Measurements from ENCODE around the gene NRIP2.

The NRIP2 gene

DNA sequence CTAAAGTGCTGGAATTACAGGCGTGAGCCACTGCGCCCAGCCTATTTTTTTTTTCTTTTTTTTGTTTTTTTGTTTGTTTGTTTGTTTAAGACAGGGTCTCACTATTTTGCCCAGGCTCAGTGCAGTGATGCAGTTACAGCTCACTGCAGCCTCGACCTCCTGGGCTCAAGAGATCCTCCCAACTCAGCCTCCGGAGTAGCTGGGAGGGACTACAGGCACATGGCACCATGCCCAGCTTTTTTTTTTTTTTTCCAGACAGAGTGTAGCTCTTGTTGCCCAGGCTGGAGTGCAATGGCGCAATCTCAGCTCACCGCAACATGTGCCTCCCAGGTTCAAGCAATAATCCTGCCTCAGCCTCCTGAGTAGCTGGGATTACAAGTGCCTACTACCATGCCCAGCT lies 28.1 kb downstream of the NRIP2 start:
- DNase-seq (ENCODE audit: low spot score in 2 of 2) = no peak
- no peak overlapping the region for H3K4me3 ChIP-seq
- H3K27me3 ChIP-seq (ENCODE audit: low read depth) = no peaks in the 10 kb centered on the region
- no peaks in the 10 kb centered on the region; the same call in 1 of the 2 replicates for H3K4me1 ChIP-seq
- in situ Hi-C loops (cut with MboI; ENCODE audit: low sequenced_read_pairs) = no loop called here
- no peaks in the 10 kb centered on the region for H3K9me3 ChIP-seq
- peaks cover 52% of the 10 kb centered on the region for H3K36me3 ChIP-seq (replicated peaks)

DNA sequence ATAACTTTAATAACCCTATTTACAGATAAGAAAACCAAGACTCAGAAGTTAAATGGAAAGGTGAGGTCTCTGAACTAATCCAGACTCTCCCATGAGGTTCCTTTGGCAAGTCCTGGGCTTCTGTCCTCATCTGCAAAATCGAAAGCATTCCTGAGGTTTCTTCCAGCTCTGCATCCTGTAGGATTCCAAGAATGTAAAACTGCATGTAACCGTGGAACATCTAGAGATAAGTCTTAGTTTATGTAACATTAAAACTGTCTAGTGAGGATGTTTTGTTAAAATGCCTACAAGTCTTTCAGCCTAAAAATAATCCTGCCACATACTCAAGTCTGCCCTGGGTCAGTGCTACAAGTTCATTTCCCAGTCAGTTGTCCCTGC lies 29.7 kb downstream of the NRIP2 start:
- no peak for DNase-seq (ENCODE audit: low spot score in 2 of 2)
- Histone ChIP-seq H3K27me3 (ENCODE audit: low read depth) (no peaks in the 10 kb centered on the region), H3K9me3 (no peaks in the 10 kb centered on the region), H3K36me3 (replicated peaks) (peaks cover 68% of the 10 kb centered on the region), H3K4me1 (no peaks in the 10 kb centered on the region), H3K4me3 (no peak overlapping the region)
- in situ Hi-C loops (cut with MboI; ENCODE audit: low sequenced_read_pairs) = no loop called here

DNA sequence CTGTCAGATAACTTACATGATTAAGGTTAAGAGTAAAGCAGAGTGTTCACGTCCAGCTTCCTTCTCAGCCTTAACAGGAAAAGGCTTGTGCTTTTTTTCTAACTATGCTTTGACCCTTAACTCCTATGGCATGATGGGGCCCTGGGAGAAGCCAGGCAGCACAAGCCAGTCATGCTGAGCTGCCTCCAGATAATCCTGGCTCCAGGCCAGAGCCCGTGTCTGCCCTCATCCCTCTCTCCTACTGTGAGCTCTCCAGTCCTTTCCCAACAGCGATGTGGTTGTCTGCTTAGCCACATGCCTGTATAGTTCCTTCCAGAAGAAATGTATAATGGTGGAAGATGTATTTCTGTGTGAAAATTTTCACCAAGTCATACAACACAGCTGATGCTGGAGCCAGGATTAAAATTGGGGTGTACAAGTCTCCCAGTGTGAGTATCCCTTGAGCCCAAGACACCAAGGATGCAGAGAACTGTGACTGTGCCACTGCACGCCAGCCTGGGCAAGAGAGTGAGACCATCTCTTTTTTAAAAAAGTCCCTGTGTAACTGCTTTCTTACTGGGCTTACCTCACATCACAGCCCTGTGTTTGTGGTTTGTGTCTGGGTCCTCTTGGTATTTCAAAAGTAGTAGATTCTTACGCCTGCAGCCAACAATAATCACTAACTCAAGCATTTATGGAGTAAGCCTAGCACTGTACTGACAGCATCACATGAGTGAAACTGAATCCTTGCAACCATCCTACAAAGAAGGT lies 30.3 kb downstream of the NRIP2 start:
- peaks cover 74% of the 10 kb centered on the region for H3K36me3 ChIP-seq (replicated peaks)

DNA sequence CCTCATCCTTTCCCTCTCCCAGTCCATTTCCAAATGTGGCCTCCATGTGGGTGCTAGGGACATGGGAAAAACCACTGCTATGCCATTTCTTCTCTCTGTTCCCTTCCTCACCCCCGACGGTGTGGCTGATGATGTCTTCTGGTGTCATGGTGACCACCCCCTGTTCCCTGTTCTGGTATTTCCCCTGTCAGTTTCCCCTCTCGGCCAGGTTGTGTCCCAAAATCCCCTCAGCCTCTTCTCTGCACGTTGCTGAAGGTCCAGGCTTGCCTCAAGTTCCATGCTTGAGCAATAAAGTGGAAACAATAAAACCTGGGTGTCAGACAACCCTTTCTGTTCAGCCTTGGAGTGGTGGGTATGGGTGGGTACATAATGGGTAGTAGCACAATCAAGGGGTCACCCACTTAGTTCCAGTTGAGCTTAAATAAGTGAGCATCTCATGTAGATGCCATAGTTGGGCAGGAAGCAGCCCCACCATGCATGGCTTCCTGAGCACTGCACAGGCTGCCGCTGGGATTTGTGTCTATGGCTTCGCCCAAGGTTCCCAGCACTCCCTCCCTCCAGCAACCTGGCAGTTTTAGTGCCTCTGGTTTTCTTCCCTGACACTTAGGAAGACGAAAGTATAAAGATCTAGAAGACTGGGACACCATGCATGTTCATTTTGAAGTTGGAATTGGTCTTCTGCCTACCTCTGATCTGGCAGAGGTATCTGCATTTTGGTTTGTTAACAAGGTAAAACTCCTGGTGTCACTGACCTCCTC lies 31.0 kb downstream of the NRIP2 start:
- Histone ChIP-seq H3K9me3 (no peaks in the 10 kb centered on the region), H3K4me1 (no peaks in the 10 kb centered on the region), H3K27me3 (ENCODE audit: low read depth) (no peaks in the 10 kb centered on the region), H3K4me3 (no peak overlapping the region), H3K36me3 (replicated peaks) (peaks cover 81% of the 10 kb centered on the region)
- no peak for DNase-seq (ENCODE audit: low spot score in 2 of 2)
- in situ Hi-C loops (cut with MboI; ENCODE audit: low sequenced_read_pairs) = no loop called here

More for the DNA sequence above, 30.3 kb downstream of the NRIP2 start:
- in situ Hi-C loops (cut with MboI; ENCODE audit: low sequenced_read_pairs) = no loop called here
- Histone ChIP-seq H3K4me3 (no peak overlapping the region), H3K4me1 (no peaks in the 10 kb centered on the region), H3K9me3 (no peaks in the 10 kb centered on the region), H3K27me3 (ENCODE audit: low read depth) (no peaks in the 10 kb centered on the region)
- no peak for DNase-seq (ENCODE audit: low spot score in 2 of 2)

DNA sequence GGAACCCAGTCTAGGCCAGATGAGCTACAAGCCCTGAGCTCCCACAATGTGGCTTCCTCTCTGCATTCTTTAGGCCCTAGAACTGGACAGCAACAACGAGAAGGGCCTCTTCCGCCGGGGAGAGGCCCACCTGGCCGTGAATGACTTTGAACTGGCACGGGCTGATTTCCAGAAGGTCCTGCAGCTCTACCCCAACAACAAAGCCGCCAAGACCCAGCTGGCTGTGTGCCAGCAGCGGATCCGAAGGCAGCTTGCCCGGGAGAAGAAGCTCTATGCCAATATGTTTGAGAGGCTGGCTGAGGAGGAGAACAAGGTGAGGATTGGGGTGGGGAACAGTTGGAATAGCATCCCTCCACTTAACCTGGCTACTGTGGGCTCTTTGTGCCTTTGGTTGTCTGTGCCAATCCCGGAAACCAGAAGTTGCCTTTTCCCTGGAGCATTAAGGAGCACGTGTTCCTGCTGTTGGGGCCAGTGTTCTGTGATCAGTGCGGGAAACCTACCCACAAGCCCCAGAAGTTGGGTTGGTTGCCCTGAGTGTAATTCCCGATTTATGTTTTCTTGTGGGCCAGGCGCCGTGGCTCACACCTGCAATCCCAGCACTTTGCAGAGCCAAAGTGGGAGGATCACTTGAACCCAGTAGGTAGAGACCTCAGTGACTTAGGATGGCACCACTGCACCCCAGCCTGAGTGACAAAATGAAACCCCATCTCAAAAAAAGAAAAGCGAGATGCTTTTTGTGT lies 33.6 kb downstream of the NRIP2 start:
- H3K36me3 ChIP-seq (replicated peaks) = peaks cover 100% of the 10 kb centered on the region
- DNase-seq (ENCODE audit: low spot score in 2 of 2) = no peak
- in situ Hi-C loops (cut with MboI; ENCODE audit: low sequenced_read_pairs) = no loop called here
- no peaks in the 10 kb centered on the region for H3K9me3 ChIP-seq
- no peaks in the 10 kb centered on the region for H3K27me3 ChIP-seq (ENCODE audit: low read depth)
- no peak overlapping the region for H3K4me3 ChIP-seq
- peaks cover 7% of the 10 kb centered on the region for H3K4me1 ChIP-seq

DNA sequence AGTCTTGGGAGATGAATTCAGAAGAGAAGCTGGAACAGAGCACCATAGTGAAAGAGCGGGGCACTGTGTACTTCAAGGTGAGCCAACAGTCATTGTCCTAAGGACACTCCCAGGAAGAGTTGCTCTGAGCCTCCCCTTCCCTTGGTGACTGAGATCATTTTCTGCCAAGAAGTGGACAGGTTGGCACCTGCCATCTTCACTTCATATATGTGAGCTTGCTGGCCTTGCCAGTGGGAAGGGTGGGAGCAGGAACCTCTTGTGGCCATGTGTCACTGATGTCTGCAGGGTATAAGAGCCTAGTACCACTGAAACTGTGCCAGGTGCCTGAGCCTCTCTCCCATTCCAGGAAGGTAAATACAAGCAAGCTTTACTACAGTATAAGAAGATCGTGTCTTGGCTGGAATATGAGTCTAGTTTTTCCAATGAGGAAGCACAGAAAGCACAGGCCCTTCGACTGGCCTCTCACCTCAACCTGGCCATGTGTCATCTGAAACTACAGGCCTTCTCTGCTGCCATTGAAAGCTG lies 34.7 kb downstream of the NRIP2 start:
- no peak for DNase-seq (ENCODE audit: low spot score in 2 of 2)
- Histone ChIP-seq H3K4me3 (no peak overlapping the region), H3K27me3 (ENCODE audit: low read depth) (no peaks in the 10 kb centered on the region), H3K9me3 (no peaks in the 10 kb centered on the region), H3K4me1 (peaks cover 8% of the 10 kb centered on the region), H3K36me3 (replicated peaks) (peaks cover 92% of the 10 kb centered on the region)
- in situ Hi-C loops (cut with MboI; ENCODE audit: low sequenced_read_pairs) = no loop called here

DNA sequence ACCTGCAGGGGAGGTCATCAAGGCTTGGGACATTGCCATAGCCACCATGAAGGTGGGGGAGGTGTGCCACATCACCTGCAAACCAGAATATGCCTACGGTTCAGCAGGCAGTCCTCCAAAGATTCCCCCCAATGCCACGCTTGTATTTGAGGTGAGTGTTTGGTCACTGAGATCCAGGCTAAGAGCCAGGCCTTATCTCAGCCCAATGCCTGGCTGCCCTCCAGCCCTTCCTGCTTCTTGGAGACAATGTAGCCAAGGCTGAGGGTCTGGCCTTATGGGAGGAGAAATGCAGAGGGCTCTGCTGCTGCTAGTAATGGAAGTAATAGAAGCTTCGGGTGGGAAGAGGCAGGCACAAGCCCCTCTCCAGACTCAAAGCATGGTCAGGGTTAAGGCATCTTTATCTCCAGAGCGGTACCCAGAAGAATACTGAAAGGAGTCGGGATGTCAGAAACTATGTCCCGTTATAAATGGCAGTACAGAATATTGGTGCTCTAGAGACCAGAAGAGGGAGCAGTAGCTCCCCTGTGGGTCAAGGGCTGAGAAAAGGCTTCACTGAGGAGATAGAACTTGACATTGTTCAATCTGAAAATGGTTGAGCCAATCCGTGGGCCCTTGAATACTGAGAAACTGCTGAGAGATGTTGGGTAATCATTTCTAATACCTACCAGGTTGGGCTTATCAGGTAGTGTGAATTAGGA lies 37.0 kb downstream of the NRIP2 start:
- in situ Hi-C loops (cut with MboI; ENCODE audit: low sequenced_read_pairs) = no loop called here
- H3K4me3 ChIP-seq = no peak overlapping the region
- H3K9me3 ChIP-seq = no peaks in the 10 kb centered on the region
- no peak for DNase-seq (ENCODE audit: low spot score in 2 of 2)
- no peaks in the 10 kb centered on the region for H3K27me3 ChIP-seq (ENCODE audit: low read depth)
- peaks cover 8% of the 10 kb centered on the region for H3K4me1 ChIP-seq
- peaks cover 69% of the 10 kb centered on the region for H3K36me3 ChIP-seq (replicated peaks)

DNA sequence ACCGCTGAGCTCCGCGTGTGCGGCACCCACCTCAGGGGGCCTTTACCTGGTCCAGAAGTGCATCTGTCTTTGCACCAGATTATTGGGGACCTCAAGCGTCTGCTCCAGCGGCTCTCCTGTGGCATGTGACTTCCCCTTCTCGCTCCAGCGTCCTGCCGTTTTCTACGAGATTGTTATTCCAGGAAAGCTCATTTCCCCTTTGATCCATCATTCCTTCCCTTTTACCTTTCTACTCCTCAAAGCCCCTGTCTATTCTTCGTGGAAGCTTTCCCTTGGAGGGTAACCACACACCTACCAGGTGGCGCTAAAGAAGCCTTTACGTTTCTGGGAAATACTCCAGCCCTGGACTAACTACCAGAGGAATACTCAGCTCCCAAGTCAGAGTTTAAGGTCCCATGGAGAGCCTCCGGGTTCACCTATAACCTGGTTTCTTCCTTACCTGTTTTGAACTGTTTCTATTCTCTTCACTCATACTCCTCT lies 38.6 kb downstream of the NRIP2 start:
- peaks cover 53% of the 10 kb centered on the region for H3K36me3 ChIP-seq (replicated peaks)
- no peaks in the 10 kb centered on the region for H3K27me3 ChIP-seq (ENCODE audit: low read depth)
- in situ Hi-C loops (cut with MboI; ENCODE audit: low sequenced_read_pairs) = no loop called here
- H3K9me3 ChIP-seq = no peaks in the 10 kb centered on the region
- H3K4me3 ChIP-seq = peak overlapping the region; percentile 56
- H3K4me1 ChIP-seq = peaks cover 8% of the 10 kb centered on the region
- no peak for DNase-seq (ENCODE audit: low spot score in 2 of 2)

DNA sequence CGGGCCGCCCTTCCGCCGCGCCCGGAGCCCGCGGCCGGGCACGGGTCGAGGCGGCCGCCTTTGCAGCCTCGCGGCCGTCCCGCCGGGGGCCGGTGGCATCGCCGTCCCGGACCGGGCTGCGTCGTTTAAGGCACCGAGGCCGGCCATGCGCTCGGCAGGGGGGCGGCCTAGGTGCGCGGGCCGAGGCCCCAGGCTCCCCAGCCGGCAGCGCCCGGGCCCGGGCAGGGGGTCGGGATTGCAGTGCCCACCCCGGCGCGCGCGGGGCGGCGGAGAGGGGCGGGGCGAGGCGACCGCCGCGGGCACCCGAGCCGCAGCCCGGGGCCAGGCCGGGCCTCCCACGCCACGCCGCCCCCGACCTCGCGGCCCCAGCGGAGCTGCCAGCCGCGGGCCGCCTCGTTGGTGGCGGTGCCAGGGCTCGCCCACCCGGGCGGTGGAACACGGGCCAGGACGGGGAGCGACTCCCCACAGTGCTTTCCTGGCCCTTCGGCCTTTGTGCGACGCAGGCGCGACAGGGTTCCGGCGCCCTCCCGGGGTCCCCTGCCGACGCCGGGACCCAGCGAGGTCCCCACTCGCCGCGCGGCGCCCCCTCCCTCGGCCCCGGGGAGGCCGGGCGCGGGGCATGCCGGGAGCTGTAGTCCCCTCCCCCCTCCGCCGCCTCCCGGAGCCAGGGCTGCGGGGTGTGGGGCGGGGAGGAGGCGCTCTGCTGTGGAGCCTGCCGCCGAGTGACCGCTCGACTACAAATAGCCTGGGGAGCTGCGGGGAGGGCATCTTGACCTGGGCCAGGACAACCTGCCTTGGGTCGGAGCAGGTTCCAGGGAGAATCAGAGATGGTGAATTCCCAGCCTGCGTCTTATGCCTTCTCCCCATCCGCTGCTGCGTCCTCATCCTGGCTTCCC lies 39.3 kb downstream of the NRIP2 start:
- Histone ChIP-seq H3K9me3 (no peaks in the 10 kb centered on the region), H3K27me3 (ENCODE audit: low read depth) (no peaks in the 10 kb centered on the region), H3K4me3 (peak overlapping the region; percentile 56), H3K36me3 (replicated peaks) (peaks cover 46% of the 10 kb centered on the region), H3K4me1 (peaks cover 8% of the 10 kb centered on the region)
- DNase-seq (ENCODE audit: low spot score in 2 of 2) = peak; percentile 50 to 79
- in situ Hi-C loops (cut with MboI; ENCODE audit: low sequenced_read_pairs) = no loop called here

DNA sequence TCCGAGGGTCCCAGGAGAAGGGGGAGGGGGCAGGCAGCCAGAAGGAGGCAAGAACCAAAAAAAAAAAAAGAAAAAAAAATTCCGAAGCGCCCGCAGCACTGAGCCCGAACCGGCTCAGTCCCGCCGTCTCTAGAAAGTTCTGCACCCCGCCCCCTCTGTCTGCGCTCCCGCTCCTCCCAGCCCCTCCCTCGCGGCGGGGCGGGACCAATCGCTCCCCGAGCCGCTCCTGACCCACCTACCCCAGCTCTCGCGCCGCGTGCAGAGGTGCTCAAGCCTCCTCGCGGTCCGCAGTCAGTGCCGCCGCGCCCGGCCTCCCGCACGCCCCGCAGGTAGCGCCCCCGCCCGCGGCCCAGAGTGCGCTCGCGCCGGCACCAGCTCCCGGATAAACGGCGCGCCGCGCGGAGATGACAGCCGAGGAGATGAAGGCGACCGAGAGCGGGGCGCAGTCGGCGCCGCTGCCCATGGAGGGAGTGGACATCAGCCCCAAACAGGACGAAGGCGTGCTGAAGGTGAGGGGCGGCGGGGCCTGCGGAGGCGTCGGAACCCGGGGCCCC lies 40.0 kb downstream of the NRIP2 start, which contains the start of gene FKBP4:
Gene FKBP4 (plus strand): TSS at position 235 of the 554 bp plus-strand sequence. CDS start 170 bp downstream, at position 405.
- peak; percentile 85 to 92 for DNase-seq (ENCODE audit: low spot score in 2 of 2)
- in situ Hi-C loops (cut with MboI; ENCODE audit: low sequenced_read_pairs) = no loop called here

DNA sequence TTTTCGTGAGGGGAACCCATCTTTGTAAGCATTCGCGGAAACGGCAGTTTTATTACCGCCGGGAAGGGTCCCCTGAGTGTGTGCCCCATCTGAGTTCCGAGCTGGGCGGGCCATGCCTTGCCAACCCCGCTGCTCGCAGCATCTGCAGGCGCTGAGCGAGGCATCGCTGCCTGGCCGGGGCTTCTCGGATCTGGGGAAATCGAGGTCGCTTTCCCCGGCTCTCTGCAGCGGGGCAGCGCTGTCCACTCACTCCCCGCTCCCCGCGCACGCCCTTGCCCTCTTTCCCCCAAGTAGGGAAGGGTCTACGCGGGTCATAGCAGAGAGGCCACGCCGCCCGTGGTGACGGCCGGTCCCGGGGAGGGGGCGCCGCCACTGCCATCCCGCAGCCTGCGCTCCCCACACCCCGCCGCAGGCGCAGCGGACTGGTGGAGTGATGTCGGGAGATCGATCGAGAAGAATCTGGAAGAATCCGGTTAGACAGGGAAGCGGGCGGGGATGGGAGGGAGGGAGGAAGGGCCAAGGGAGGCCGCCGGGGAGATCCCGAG lies 40.6 kb downstream of the NRIP2 start:
- no peak for DNase-seq (ENCODE audit: low spot score in 2 of 2)
- Histone ChIP-seq H3K9me3 (no peaks in the 10 kb centered on the region), H3K27me3 (ENCODE audit: low read depth) (0 out of 2 replicates have a peak, but pooled peaks cover 8% of the 10 kb centered on the region), H3K4me3 (peak overlapping the region; percentile 56), H3K36me3 (replicated peaks) (peaks cover 33% of the 10 kb centered on the region), H3K4me1 (peaks cover 8% of the 10 kb centered on the region)
- in situ Hi-C loops (cut with MboI; ENCODE audit: low sequenced_read_pairs) = no loop called here

More for the DNA sequence above, 40.0 kb downstream of the NRIP2 start, which contains the start of gene FKBP4:
- H3K36me3 ChIP-seq (replicated peaks) = peaks cover 39% of the 10 kb centered on the region
- peaks cover 8% of the 10 kb centered on the region for H3K4me1 ChIP-seq
- peak within 1 kb of the TSS; percentile 56 for H3K4me3 ChIP-seq
- no peaks in the 10 kb centered on the region for H3K9me3 ChIP-seq
- H3K27me3 ChIP-seq (ENCODE audit: low read depth) = 0 out of 2 replicates have a peak, but pooled peaks cover 2% of the 10 kb centered on the region

DNA sequence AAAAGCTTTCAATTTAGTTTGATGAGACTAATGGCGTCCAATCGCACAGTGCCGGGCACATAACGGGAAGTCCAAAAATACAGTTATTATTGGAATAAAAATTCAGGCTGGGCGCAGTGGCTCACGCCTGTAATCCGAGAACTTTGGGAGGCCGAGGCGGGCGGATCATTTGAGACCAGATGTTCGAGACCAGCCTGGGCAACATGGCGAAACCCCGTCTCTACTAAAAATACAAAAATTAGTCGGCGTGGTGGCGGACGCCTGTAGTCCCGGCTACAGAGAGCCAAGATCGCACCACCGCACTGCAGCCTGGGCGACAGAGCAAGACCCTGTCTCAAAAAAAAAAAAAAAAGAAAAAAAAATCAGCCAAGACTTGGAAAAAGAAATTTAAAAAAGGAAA lies 41.3 kb downstream of the NRIP2 start:
- H3K9me3 ChIP-seq = no peaks in the 10 kb centered on the region
- H3K27me3 ChIP-seq (ENCODE audit: low read depth) = 0 out of 2 replicates have a peak, but pooled peaks cover 8% of the 10 kb centered on the region
- no peak overlapping the region for H3K4me3 ChIP-seq
- no peak for DNase-seq (ENCODE audit: low spot score in 2 of 2)
- in situ Hi-C loops (cut with MboI; ENCODE audit: low sequenced_read_pairs) = no loop called here
- H3K36me3 ChIP-seq (replicated peaks) = peaks cover 26% of the 10 kb centered on the region
- H3K4me1 ChIP-seq = peaks cover 8% of the 10 kb centered on the region

Measured in HAP-1 (cell line).